Stomach (tissue), 9 donors: ENCODE measurements around the gene TMEM200C. TPM values are rescaled to one million over a fixed set of nuclear protein-coding genes. Genes with fewer than 3 reads are reported as not detected.

Source experiments
- DNase-seq, 2 donors: peaks; one replicate each; pipeline versions ENCODE4 v3.0.0 to v3.0.0-alpha.2; 2013 to 2019
- H3K27ac ChIP-seq, 5 donors: fragments of 200-600 bp in 4 of 5; sonication (generic) in 4 of 5; one replicate each; pipeline ENCODE4 v1.5.1; 2013 to 2019; ENCODE audit warnings: mild to moderate bottlenecking in 1 of 5, moderate library complexity in 1 of 5
- H3K27me3 ChIP-seq, 3 donors: fragments of 200-600 bp; sonication (generic); one replicate each; pipeline ENCODE4 v1.5.1; 2017 to 2019; ENCODE audit warnings: mixed run types in 1 of 3
- H3K36me3 ChIP-seq, 4 donors: fragments of 200-600 bp; sonication (generic); 1 replicate in 3 of 4; 2 replicates in 1 of 4; pipeline ENCODE4 v1.5.1; 2016 to 2019
- H3K4me1 ChIP-seq, 4 donors: fragments of 200-600 bp; sonication (generic); one replicate each; pipeline ENCODE4 v1.5.1; 2016 to 2019
- H3K4me3 ChIP-seq, 4 donors: fragments of 200-600 bp; sonication (generic) in 3 of 4; one replicate each; pipeline ENCODE4 v1.5.1; 2016 to 2019; ENCODE audit warnings: mild to moderate bottlenecking in 1 of 4
- H3K9me3 ChIP-seq, 4 donors: fragments of 200-600 bp; sonication (generic); one replicate each; pipeline ENCODE4 v1.5.1; 2016 to 2019
- CTCF ChIP-seq, 7 experiments: fragments of 450-650 bp in 4 of 7; fragments of 200-600 bp in 3 of 7; sonication (generic) in 3 of 7; IDR thresholded peaks; one replicate each; pipeline ENCODE4 v1.5.1; 2016 to 2019; ENCODE audit warnings: antibody characterized with exemption in 7 of 7, control low read depth in 2 of 7, mild to moderate bottlenecking in 1 of 7
- EP300 ChIP-seq: sonication (generic); formaldehyde crosslinking; IDR thresholded peaks from one replicate; pipeline ENCODE4 v1.6.1; 2017; ENCODE audit warnings: antibody characterized with exemption
- POLR2A ChIP-seq, 4 donors: fragments of 450-650 bp; IDR thresholded peaks; one replicate each; pipeline ENCODE4 v1.6.1; 2016; ENCODE audit warnings: antibody characterized with exemption in 4 of 4, control low read depth in 2 of 4, mild to moderate bottlenecking in 1 of 4, moderate library complexity in 1 of 4
- POLR2AphosphoS5 ChIP-seq, 3 donors: sonication (generic); formaldehyde crosslinking; IDR thresholded peaks; one replicate each; pipeline ENCODE4 v1.6.1; 2016; ENCODE audit warnings: antibody characterized with exemption in 3 of 3
- WGBS, 5 donors: extraction: QIAGEN DNeasy Blood & Tissue Kit in 3 of 5; methylation state at CpG; one replicate each; pipeline versions ENCODE4 v1.1.5 to v1.1.7; 2013 to 2018; 5-methylcytosine and 5-hydroxymethylcytosine counted together
- intact Hi-C: fragments of 100-400 bp; cut with DNase I; formaldehyde crosslinking; loops from one replicate; pipeline ENCODE4 v1.15.1; 2023; ENCODE audit warnings: low total_unique reads
- polyA plus RNA-seq, 3 donors: library from polyadenylated mRNA; stranded (reverse); fragments of 200-250 nt; gene quantifications; one replicate each; pipeline ENCODE4 v1.2.3, GENCODE V29; 2013
- total RNA-seq, 5 donors: library from RNA; depleted of rRNA; stranded (reverse); fragments of >200 nt; gene quantifications; one replicate each; pipeline versions ENCODE4 v1.1.0 to v1.2.3, GENCODE V29; 2014 to 2016
- donor health status: healthy with polysubstance abuse.
- donor health status: Bipolar disorder and iron deficiency.
- donor health status: healthy.

TMEM200C gene
- total and polyA plus RNA-seq, 8 donors: 0.03 to 0.37 (median 0.12) TPM; not detected in 5

- Histone ChIP-seq H3K4me3 (no peak overlapping the region), H3K9me3 (peaks cover 0 to 6% (median 1%) of the 10 kb centered on the region in 4 donors), H3K27ac (no peak overlapping the region), H3K4me1 (no peaks in the 10 kb centered on the region), H3K27me3 (peaks cover 0 to 8% (median 0%) of the 10 kb centered on the region in 3 donors), H3K36me3 (no peaks in the 10 kb centered on the region)
- intact Hi-C loops: no loop called here
- DNase-seq: no peak
- no peak for TF ChIP-seq POLR2AphosphoS5 (IDR thresholded peaks at IDR 0.05)
- no peak for TF ChIP-seq CTCF (IDR thresholded peaks at IDR 0.05)
- TF ChIP-seq POLR2A (IDR thresholded peaks at IDR 0.05): no peak
- no peak for TF ChIP-seq EP300
- WGBS, 5 donors: 47 to 70% (median 55%) methylated on average over 2 of the region's 2 CpGs
Observed at GRCh38 chr18:5930789-5931188, 35.5 kb upstream of the TMEM200C start.

GRCh38 chr18:5918205-5918858 is 23.0 kb upstream of the TMEM200C start:
- Histone ChIP-seq H3K4me3 (no peak overlapping the region), H3K27me3 (no peaks in the 10 kb centered on the region), H3K9me3 (no peaks in the 10 kb centered on the region), H3K4me1 (no peaks in the 10 kb centered on the region), H3K27ac (no peak overlapping the region), H3K36me3 (no peaks in the 10 kb centered on the region)
- no peak for DNase-seq
- TF ChIP-seq EP300: no peak
- TF ChIP-seq POLR2A (IDR thresholded peaks at IDR 0.05): no peak
- TF ChIP-seq POLR2AphosphoS5 (IDR thresholded peaks at IDR 0.05): no peak
- TF ChIP-seq CTCF (IDR thresholded peaks at IDR 0.05): no peak
- intact Hi-C loops: no loop called here
- WGBS, 5 donors: 76 to 81% (median 78%) methylated on average over 3 of the region's 3 CpGs

GRCh38 chr18:5914951-5915350 is 19.6 kb upstream of the TMEM200C start:
- no peak for TF ChIP-seq EP300
- no peak for TF ChIP-seq POLR2A (IDR thresholded peaks at IDR 0.05)
- TF ChIP-seq CTCF (IDR thresholded peaks at IDR 0.05): no peak
- TF ChIP-seq POLR2AphosphoS5 (IDR thresholded peaks at IDR 0.05): no peak
- no peaks in the 10 kb centered on the region for H3K4me1 ChIP-seq
- DNase-seq: no peak
- H3K9me3 ChIP-seq: no peaks in the 10 kb centered on the region
- no peaks in the 10 kb centered on the region for H3K36me3 ChIP-seq
- intact Hi-C loops: no loop called here
- no peak overlapping the region for H3K27ac ChIP-seq
- H3K4me3 ChIP-seq: no peak overlapping the region
- WGBS, 5 donors: 75 to 83% (median 81%) methylated on average over 5 of the region's 5 CpGs
- no peaks in the 10 kb centered on the region for H3K27me3 ChIP-seq

- TF ChIP-seq EP300 (no peak), POLR2AphosphoS5 (IDR thresholded peaks at IDR 0.05) (no peak), CTCF (IDR thresholded peaks at IDR 0.05) (no peak), POLR2A (IDR thresholded peaks at IDR 0.05) (no peak)
- H3K4me3 ChIP-seq: no peak overlapping the region
- H3K36me3 ChIP-seq: no peaks in the 10 kb centered on the region
- DNase-seq: no peak
- intact Hi-C loops: no loop called here
- no peaks in the 10 kb centered on the region for H3K27me3 ChIP-seq
- 38 to 63% (median 58%) methylated on average over 1 of the region's 1 CpG for WGBS, 5 donors
- H3K27ac ChIP-seq: no peak overlapping the region
- H3K9me3 ChIP-seq: no peaks in the 10 kb centered on the region
- H3K4me1 ChIP-seq: no peaks in the 10 kb centered on the region
Observed at GRCh38 chr18:5914016-5914415, 18.7 kb upstream of the TMEM200C start.
